IPS-NIHi11 (cell line): ENCODE measurements around the gene DEFB124.

Source experiments
- DNase-seq: peaks from one replicate; pipeline ENCODE4 v3.0.0; 2012; ENCODE audit warnings: mixed read lengths, low spot score

DEFB124 gene

DNA sequence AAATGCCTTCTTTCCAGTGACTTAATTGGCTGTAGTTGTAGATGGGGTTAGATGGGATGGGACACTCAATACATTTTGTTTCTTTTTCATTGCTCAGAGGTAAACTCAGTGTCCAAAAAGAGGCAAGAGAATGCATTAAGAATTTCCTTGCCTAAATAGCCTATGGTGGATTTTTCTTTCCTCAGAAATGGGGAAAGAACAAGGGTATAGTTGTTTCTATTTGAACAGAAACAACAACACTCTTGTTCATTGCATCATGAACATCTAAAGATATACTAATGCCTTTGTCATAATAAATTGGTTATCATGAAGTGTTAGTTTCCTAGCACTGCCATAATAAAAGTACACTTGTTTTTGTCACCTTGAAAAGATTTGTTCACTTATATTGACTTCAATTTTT, 49.1 kb downstream of the DEFB124 start:
- DNase-seq = no peak

DNA sequence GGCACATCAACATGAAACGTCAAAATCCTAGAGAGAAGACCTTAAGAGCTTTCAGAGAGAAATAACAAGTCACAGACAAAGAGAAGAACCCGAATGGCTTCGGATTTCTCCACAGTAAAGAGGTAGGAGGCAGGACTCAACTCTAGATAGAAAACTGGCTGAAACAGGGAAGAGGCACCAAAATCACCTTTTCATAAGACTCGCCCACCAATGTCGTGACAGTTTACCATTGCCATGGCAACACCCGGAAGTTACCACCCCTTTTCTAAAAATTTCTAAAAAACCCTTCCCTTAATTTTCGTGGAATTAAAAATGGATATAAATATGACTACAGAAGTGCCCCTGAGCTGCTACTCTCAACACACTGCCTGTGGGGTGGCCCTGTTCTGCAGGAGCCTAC, 56.6 kb downstream of the DEFB124 start:
- DNase-seq = no peak

DNA sequence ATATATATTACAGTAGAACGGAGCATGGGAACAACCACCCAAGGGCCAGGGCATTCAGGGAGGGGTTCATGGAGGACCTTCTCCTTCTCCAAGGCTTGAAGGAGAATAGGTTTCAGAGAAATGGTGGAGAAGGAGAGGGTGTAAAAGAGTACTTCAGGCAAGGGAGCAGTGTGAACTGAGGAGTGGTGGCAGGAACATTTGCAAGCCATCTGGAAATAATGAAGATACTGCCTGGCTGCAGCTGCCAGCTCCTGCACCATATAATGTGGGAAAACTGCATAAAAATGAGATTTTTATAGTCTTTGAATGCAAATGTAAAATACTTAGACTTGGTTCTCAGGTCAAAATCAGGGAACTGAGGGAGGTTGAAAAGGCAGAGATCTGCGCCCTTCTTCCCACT, 59.3 kb downstream of the DEFB124 start:
- no peak for DNase-seq
